HG03039 (cell line): ENCODE results near the gene CCP110.

Experiments used
- ATAC-seq: cut with Tn5 transposase; IDR thresholded peaks from one replicate; pipeline ENCODE4 v1.9.1; 2021; ENCODE audit warnings: mild to moderate bottlenecking, moderate library complexity; ENCODE audit not compliant: unreplicated experiment

Gene CCP110, protein sequence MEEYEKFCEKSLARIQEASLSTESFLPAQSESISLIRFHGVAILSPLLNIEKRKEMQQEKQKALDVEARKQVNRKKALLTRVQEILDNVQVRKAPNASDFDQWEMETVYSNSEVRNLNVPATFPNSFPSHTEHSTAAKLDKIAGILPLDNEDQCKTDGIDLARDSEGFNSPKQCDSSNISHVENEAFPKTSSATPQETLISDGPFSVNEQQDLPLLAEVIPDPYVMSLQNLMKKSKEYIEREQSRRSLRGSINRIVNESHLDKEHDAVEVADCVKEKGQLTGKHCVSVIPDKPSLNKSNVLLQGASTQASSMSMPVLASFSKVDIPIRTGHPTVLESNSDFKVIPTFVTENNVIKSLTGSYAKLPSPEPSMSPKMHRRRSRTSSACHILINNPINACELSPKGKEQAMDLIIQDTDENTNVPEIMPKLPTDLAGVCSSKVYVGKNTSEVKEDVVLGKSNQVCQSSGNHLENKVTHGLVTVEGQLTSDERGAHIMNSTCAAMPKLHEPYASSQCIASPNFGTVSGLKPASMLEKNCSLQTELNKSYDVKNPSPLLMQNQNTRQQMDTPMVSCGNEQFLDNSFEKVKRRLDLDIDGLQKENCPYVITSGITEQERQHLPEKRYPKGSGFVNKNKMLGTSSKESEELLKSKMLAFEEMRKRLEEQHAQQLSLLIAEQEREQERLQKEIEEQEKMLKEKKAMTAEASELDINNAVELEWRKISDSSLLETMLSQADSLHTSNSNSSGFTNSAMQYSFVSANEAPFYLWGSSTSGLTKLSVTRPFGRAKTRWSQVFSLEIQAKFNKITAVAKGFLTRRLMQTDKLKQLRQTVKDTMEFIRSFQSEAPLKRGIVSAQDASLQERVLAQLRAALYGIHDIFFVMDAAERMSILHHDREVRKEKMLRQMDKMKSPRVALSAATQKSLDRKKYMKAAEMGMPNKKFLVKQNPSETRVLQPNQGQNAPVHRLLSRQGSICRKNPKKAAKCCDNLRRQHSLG

GRCh38 chr16:19523559-19524355 lies at the start of gene CCP110:
Gene CCP110 (plus strand): TSS chr16:19523942. CDS start chr16:19527882, 3,940 bp downstream.
- ATAC-seq, result peak; percentile 74

GRCh38 chr16:19474617-19475016 lies 49.1 kb upstream of the CCP110 start:
- no peak for ATAC-seq

DNA sequence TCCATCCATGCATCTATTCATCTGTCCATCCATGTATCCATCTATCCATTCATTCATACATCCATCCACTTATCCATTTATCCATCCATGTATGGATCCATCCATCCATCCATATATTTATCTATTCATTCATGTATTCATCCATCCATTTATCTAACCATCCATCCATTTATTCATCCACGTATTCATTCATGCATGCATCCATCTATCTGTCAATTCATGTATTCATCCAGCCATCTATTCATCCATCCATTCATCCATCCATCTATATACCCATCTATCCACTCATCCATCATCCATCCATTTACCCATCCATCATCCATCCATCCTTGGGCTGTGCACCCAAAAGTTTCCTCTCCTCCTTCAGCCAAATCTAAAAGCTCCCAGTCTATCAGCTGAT lies 45.2 kb upstream of the CCP110 start:
- no peak for ATAC-seq

DNA sequence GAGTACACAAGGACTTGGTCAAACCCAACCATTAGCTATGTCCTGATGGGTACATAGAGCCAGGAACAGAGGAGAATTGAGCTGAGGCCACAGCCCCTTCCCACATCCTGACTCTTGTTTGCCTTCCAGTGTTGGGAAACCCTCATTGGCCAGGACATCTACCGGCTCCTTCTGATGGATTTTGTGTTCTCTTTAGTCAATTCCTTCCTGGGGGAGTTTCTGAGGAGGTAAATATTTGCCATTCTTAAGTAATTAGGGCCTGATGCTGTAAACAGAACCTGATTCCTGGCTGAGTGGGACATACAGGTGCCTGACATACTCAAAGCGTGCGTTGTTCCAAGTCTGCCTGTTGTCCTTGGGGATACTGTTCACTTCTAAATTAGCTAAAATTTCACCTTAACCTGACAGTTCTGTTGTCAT lies 44.4 kb upstream of the CCP110 start:
- ATAC-seq, result no peak

- no peak for ATAC-seq
Observed at GRCh38 chr16:19481296-19481695, 42.4 kb upstream of the CCP110 start.

GRCh38 chr16:19481769-19482168 lies 42.0 kb upstream of the CCP110 start:
- no peak for ATAC-seq

DNA sequence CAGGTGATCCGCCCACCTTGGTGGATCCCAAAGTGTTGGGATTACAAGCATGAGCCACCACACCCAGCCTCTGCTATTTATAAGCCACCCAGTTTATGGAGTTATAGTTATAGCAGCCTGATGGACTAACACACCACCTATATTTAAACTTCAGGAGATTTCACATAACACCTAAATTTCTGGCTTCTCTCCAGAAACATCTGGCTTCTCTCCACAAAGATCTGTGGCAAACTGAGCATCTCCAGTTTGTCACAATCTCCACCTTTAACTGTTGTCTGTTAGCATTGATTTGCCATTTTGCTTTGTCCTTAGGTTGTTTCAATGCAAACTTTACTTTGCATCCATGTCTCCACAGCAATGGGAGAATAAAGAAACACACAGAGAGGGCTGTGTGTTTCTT lies 41.5 kb upstream of the CCP110 start:
- ATAC-seq, result no peak

DNA sequence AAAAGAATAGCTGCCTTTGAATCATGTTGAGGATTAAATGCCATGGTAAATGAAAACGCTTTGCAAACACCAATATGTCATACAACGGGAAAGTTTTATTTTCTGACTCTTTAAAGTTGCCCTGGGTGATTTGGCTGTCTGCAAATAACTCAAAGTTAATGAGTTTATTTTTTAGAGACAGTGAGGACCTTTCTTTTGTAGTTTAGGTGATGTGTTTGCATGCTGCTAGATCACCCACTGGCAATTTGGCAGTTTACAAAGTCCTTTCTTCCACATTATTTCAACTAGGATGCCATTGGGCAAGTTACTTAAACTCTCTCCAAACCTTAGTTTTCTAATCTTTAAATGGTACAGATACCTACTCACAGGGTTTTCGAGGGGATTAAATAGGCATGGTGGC lies 39.6 kb upstream of the CCP110 start:
- ATAC-seq, result no peak

GRCh38 chr16:19485611-19486010 lies 38.1 kb upstream of the CCP110 start:
- ATAC-seq, result no peak

DNA sequence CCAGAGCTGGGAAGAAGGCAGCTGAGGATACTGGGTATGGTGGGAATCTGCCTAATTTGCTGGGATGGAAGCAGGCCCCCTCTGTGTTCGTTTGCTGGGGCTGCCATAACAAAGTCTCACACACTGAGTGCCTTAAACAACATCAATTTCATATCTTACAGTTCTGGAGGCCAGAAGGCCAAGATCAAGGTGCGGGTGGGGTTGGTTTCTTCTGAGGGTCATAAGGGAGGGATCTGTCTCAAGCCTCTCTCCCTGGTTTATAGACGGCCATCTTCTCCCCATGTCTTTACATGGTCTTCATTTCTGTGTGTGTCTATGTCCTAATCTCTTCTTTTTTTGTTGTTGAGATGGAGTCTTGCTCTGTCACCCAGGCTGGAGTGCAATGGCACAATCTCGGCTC lies 37.7 kb upstream of the CCP110 start:
- no peak for ATAC-seq

GRCh38 chr16:19486750-19487325 lies 36.9 kb upstream of the CCP110 start:
- ATAC-seq, result no peak

GRCh38 chr16:19488213-19488640 lies 35.5 kb upstream of the CCP110 start:
- ATAC-seq, result no peak

DNA sequence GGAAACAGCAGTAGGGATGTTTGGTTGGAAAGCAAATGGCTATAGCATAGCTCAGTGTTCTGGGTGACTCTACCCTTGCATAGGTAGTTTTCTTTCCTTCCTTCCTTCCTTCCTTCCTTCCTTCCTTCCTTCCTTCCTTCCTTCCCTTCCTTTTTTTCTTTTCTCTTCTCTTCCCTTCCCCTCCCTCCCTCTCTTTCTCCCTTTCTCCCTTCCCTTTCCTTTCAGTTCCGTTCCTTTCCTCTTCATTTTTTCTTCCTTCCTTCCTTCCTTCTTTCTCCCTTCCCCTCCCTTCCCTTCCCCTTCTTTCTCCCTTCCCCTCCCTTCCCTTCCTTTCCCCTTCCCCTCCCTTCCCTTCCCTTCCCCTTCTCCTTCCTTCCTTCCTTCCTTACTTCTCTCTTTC lies 33.1 kb upstream of the CCP110 start:
- ATAC-seq, result no peak

DNA sequence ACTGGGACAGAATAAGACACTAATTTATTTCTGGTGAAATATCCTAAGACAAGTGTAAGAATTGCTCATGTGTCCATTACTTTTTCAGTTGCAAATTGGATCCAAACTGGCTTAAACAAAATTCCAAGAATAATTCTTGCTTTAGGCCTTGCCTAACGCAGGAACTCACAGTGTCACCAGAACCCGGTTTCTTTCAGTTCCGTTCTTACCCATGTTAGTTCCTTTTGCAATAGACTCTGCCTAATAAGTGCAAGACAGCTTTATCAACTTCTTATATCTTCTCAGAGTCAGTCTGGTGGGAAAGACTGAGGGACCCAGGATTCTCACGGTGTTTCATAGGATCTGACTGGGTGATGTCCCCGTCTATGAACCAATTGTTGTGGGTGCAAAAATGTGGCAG lies 26.6 kb upstream of the CCP110 start:
- no peak for ATAC-seq

DNA sequence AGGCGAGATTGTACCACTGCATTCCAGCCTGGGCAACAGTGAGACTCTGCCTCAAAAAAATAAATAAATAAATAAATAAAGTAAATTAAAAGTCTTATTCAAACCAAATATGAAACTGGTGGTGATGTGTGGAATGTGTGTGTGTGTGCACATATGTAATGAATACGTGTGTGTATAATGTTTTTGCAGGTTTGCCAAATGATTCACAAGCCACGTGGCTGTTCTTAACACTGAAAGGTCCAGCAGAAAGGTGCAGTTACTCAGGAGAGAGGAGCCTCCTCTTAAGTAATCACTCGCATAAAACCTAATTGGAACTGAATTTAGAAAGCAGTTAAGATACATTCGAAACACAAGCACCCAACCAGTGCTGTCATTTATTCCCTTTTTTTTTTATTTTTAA lies 24.7 kb upstream of the CCP110 start:
- ATAC-seq, result no peak

- ATAC-seq, result no peak
Observed at GRCh38 chr16:19499481-19499880, 24.3 kb upstream of the CCP110 start.

DNA sequence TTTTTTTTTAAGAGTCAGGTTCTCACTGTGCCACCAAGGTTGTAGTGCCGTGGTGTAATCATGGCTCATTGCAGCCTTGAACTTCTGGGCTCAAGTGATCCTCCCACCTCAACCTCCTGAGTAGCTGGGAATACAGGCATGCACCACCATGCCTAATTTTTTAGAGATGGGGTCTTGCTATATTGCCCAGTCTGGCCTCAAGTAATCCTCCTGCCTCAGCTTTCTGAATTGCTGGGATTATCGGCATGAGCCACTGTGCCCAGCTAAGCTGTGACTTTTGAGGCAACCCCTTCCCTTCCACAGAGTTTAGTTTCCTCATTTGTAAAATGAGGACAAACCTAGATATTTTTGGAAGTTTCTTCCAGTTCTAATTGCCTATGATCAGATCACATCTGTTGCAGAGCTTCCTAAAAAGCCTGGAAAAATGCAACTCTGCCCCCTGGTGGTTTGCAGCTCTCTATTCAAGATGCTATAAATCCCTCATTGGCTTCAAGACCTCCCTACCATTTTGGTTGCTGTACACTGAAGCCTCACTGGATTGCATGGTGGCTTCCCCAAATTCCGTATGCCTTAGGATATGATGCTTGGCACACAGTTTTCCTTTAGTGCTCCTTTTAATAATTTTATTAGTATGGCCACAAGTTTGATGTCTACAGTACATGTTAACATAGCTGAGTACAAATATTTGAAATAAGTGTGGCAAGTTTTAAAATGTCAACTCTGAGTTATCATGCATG lies 21.2 kb upstream of the CCP110 start:
- no peak for ATAC-seq

- no peak for ATAC-seq
Observed at GRCh38 chr16:19503461-19504075, 20.2 kb upstream of the CCP110 start.

DNA sequence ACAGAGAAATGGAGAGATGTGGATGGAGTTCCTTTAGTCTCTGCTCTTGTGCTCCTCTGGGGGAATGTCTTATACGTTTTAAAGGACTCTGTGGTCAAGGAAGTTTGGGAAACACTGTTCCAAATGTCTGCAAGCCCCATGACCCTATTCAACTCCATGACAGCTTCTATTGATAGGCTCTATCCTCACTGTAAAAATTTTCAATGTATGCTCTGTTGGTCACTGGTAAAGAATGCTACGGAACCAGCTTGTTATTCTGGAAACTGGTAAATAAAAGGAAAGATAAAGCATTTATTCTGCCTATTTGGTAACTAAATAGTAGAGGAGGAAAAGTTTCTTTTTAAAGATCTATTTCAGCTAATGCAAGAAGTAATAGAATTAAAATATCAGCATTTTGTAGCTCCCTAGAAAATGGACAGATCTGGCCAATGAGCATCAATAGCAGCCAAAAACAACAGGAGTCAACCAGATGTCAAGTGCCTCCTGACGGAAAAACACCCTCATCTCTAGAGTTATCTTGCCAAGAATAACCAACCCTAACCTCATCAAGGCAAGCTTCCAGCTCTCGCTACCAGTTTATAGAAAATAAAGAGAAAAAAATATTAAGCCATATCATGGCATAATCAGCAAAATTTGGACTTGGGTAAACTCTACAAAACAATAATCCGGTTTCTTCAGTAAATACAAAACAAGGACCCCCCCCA lies 18.0 kb upstream of the CCP110 start:
- ATAC-seq, result no peak
